Measurements from ENCODE around the gene VOPP1. TPM values are rescaled to one million over a fixed set of nuclear protein-coding genes. Genes with fewer than 3 reads are reported as not detected.

VOPP1 gene
- total and polyA plus RNA-seq, 10 of the 15 experiments (the other 5 are each of a cell fraction or from before 2014, with no cell fraction given) = 32.8 to 206 (median 129) TPM

DNA sequence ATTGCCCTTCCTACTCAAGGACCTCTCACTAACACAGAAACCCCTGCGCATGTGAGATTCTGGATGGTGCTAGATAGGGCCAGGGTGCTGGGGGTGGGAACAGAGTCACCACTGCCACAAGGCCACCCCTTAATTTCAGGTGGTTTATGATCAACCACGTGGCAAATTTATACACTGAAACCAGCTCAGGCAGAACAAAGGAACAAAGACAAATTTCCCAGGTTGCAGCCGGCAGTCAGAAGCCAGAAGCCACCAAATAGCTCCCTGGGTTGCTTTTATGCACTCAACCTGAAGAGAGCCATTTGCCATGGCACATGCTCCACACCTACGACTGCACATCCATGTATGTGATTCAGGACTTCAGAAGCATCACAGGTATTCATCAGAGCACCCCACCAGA, 2.5 kb downstream of the VOPP1 start (continued):
- TF ChIP-seq BRCA1 (IDR thresholded peaks at IDR 0.05; ENCODE audit: low read depth, low read length) = no peak
- no peak for TF ChIP-seq BACH1 (IDR thresholded peaks at IDR 0.05; ENCODE audit: borderline replicate concordance)
- TF ChIP-seq MEF2B (IDR thresholded peaks at IDR 0.05; ENCODE audit: partially characterized antibody, poor library complexity, severe bottlenecking) = no peak
- no peak for TF ChIP-seq TCF3 (IDR thresholded peaks at IDR 0.05; ENCODE audit: borderline replicate concordance, insufficient read depth, low read depth, low read length)
- TF ChIP-seq, protein P1, sequence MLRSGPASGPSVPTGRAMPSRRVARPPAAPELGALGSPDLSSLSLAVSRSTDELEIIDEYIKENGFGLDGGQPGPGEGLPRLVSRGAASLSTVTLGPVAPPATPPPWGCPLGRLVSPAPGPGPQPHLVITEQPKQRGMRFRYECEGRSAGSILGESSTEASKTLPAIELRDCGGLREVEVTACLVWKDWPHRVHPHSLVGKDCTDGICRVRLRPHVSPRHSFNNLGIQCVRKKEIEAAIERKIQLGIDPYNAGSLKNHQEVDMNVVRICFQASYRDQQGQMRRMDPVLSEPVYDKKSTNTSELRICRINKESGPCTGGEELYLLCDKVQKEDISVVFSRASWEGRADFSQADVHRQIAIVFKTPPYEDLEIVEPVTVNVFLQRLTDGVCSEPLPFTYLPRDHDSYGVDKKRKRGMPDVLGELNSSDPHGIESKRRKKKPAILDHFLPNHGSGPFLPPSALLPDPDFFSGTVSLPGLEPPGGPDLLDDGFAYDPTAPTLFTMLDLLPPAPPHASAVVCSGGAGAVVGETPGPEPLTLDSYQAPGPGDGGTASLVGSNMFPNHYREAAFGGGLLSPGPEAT (IDR thresholded peaks at IDR 0.05; ENCODE audit: low read depth) = peak; percentile 35; the same call in 1 of the 2 replicates
- no peak for TF ChIP-seq PKNOX1 (IDR thresholded peaks at IDR 0.05)
- TF ChIP-seq TCF12 (IDR thresholded peaks at IDR 0.05; ENCODE audit: low read depth, low read length) = no peak
- TF ChIP-seq HCFC1 (IDR thresholded peaks at IDR 0.05; ENCODE audit: low read length) = no peak

- Histone ChIP-seq H2AFZ (ENCODE audit: control insufficient read depth, low read depth, low read length) (no peak overlapping the region), H3K36me3 (ENCODE audit: control insufficient read depth in 2 of 2, insufficient read depth in 2 of 2, low read length in 1 of 2) (no peaks in the 10 kb centered on the region), H4K20me1 (ENCODE audit: control insufficient read depth, insufficient read depth) (no peaks in the 10 kb centered on the region), H3K4me1 (ENCODE audit: control insufficient read depth, insufficient read depth, low read length) (peaks cover 44% of the 10 kb centered on the region), H3K9ac (ENCODE audit: control insufficient read depth, insufficient read depth, low read length) (peak overlapping the region; percentile 87), H3K27me3 (replicated peaks in 1 of 2; ENCODE audit: control insufficient read depth in 2 of 2, insufficient read depth in 2 of 2, low read length in 1 of 2) (no peaks in the 10 kb centered on the region), H3K4me2 (ENCODE audit: control insufficient read depth, insufficient read depth) (peak overlapping the region; percentile 88), H3K4me3 (peak overlapping the region; percentile 98), H3K27ac (ENCODE audit: control insufficient read depth, insufficient read depth) (peak overlapping the region; percentile 93), H3K9me3 (replicated peaks; ENCODE audit: control insufficient read depth, insufficient read depth, low read length) (no peaks in the 10 kb centered on the region), H3K79me2 (ENCODE audit: control insufficient read depth, insufficient read depth, low read length) (peaks cover 86% of the 10 kb centered on the region)
- FAIRE-seq (peak; percentile 7), ATAC-seq (peak; percentile 3; the same call in 2 of the 3 replicates), DNase-seq (ENCODE audit: low read depth, low spot score) (no peak)
- POLR2A ChIA-PET = interaction anchor here (1.4 to 8.8 kb wide), 5 partner anchors 11 to 56 kb away, joined by 3 to 156 read pairs (median 24); no protein-coding TSS in a partner anchor
- SMC1A ChIA-PET (ENCODE audit: uncharacterized antibody, unreplicated experiment) = interaction anchor here (1.1 to 12.6 kb wide), 8 partner anchors 11 to 281 kb away, joined by 3 to 263 read pairs (median 66); no protein-coding TSS in a partner anchor
- WGBS (ENCODE audit: insufficient coverage, insufficient replicate concordance, low lambda C conversion rate, missing lambda C conversion rate) = 3% methylated on average over 7 of the region's 7 CpGs
- RAD21 ChIA-PET (ENCODE audit: unreplicated experiment) = interaction anchor here (1.5 to 11.6 kb wide), 8 partner anchors 11 to 260 kb away, joined by 4 to 245 read pairs (median 26); no protein-coding TSS in a partner anchor
- in situ Hi-C loops (cut with MboI) = loop anchor here (25.0 kb wide), 1 partner anchor 807 kb away; the partner anchor contains the start of gene SEC61G
- BruUV-seq (replicated peaks) = no TSS peak
- TF ChIP-seq HCFC1 (IDR thresholded peaks at IDR 0.05; ENCODE audit: low read length) = no peak
- no peak for TF ChIP-seq ETV6 (conservative IDR thresholded peaks at IDR 0.05 in 1 of 2, IDR thresholded peaks at IDR 0.05 in 1 of 2; ENCODE audit: borderline replicate concordance in 1 of 2, low read depth in 1 of 2)
- no peak for TF ChIP-seq BMI1 (IDR thresholded peaks at IDR 0.05; ENCODE audit: borderline replicate concordance)
- TF ChIP-seq ELK1 (IDR thresholded peaks at IDR 0.05; ENCODE audit: low read depth, low read length) = no peak
- TF ChIP-seq CTCF (IDR thresholded peaks at IDR 0.05 in 2 of 3, conservative IDR thresholded peaks at IDR 0.05 in 1 of 3; ENCODE audit: control insufficient read depth in 2 of 3, extremely low read depth in 1 of 3, insufficient read depth in 1 of 3, low read depth in 3 of 3, low read length in 3 of 3) = no peak
- TF ChIP-seq TCF12 (IDR thresholded peaks at IDR 0.05; ENCODE audit: low read depth, low read length) = no peak
- no peak for TF ChIP-seq ZNF274 (IDR thresholded peaks at IDR 0.05; ENCODE audit: insufficient read depth, insufficient read length)
- TF ChIP-seq CEBPB (IDR thresholded peaks at IDR 0.05; ENCODE audit: borderline replicate concordance in 1 of 2, low read depth in 2 of 2, low read length in 2 of 2) = no peak
- peak; percentile 77; the same call in 1 of the 3 replicates for TF ChIP-seq POU2F2 (IDR thresholded peaks at IDR 0.05; ENCODE audit: borderline replicate concordance, low read depth, low read length)
- intact Hi-C loops (cut with micrococcal nuclease; ENCODE audit: unreplicated experiment) = loop anchor here (1.0 to 10.0 kb wide), 3 partner anchors 35 to 494 kb away; no protein-coding TSS in a partner anchor
- CTCF ChIA-PET = interaction anchor here (1.0 to 5.2 kb wide), 10 partner anchors 10 to 136 kb away, joined by 3 to 45 read pairs (median 4); no protein-coding TSS in a partner anchor
Observed at GRCh38 chr7:55569269-55569663, 3.0 kb downstream of the VOPP1 start.
